GM18870 (cell line): ENCODE results near the gene SAFB2.

Source experiments
- ATAC-seq: cut with Tn5 transposase; IDR thresholded peaks from one replicate; pipeline ENCODE4 v1.9.1; 2021; ENCODE audit warnings: moderate library complexity; ENCODE audit not compliant: unreplicated experiment

The SAFB2 gene

DNA sequence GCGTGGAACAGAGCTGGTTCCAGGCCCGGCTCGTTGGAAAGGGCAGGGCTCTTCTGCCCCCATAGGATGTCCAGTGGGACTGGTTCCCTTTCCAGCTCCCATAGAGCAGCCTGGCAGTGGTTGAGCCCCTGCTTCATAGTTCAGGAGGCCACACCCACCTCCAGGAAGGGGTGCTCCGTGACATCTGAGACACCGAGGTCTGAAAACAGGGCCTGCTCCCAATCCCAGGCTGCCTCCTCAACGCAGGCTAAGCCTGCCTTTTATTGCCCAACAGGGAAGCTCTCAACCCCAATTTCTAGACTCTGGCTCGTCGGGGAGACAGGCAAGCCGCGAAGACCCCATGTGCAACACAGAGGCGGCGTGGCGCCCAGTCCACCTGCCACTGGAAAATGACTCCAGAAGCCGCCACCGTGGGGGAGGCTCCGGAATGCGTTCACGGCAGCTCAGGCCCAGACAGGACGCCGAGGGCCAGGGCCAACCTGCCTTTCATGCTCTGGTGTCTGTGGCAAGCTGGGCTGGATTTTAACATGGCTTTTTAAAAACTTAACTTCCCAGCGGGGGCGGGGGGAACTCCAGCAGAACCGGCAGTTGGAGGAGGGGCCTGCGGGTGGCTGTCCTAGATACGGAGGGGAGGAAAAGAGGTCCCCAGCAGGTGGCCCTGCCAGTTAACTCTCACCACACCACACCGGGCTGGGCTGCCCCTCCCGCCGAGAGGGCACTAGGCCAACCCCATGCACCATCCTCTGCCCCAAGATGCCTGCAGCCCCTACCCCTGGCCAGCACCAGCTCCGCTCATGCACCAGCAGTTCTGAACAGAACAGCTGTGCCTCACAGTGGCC is 36.9 kb downstream of the SAFB2 start:
- no peak for ATAC-seq

DNA sequence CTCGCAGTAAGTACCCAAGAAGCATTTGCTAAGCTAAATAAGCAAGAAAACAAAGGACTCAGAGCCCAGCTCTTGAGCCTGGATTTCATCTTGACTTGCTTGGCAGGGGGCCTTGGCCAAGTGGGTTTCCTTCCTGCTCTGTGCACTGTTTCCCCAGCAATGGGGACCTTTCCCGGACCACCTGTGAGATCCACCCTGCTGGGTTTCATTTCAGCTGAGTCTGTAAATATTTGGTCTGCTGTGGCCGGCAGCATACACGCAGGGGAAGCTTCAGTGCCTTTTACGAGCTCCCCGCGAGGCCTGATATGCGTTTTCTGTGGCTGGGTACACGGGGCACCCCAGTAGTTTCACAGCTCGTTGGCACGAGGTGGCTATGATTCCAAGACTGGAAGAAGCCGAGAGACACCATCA is 42.4 kb downstream of the SAFB2 start:
- no peak for ATAC-seq

DNA sequence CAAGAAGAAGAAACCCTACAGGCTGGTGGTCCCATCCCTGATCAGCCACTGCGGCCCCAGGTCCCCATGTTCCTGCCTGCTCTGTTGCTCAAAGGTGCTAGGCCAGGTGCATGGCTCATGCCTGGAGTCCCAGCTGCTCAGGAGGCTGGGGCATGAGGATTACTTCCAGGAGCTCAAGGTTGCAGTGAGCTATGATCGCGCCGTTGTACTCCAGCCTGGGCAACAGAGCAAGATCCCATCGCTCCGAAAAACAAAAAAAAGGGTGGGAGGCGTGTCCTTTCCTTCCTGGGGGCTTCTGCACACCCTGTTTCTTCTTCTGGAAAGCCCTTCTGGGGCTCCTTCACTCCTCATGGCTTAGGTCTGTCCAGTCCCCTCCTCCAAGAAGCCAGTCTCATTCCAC is 42.9 kb downstream of the SAFB2 start:
- no peak for ATAC-seq

DNA sequence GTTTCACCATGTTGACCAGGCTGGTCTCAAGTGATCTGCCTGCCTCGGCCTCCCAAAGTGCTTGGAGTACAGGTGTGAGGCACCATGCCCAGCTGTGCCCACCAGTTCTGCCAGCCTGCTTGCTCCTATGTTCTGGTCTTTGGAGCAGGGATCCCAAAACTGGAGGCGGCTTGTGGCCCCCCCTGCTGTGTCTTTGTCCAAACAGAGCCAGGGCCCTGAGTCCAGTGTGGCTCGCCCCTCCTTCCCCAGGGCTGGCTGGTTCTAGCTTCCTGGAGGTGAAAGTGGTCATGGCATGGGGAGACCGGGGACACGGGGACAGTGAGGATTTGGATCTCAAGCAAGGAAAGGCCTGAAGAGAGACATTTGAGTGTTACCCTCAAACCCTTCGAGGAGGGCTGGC is 43.3 kb downstream of the SAFB2 start:
- no peak for ATAC-seq

DNA sequence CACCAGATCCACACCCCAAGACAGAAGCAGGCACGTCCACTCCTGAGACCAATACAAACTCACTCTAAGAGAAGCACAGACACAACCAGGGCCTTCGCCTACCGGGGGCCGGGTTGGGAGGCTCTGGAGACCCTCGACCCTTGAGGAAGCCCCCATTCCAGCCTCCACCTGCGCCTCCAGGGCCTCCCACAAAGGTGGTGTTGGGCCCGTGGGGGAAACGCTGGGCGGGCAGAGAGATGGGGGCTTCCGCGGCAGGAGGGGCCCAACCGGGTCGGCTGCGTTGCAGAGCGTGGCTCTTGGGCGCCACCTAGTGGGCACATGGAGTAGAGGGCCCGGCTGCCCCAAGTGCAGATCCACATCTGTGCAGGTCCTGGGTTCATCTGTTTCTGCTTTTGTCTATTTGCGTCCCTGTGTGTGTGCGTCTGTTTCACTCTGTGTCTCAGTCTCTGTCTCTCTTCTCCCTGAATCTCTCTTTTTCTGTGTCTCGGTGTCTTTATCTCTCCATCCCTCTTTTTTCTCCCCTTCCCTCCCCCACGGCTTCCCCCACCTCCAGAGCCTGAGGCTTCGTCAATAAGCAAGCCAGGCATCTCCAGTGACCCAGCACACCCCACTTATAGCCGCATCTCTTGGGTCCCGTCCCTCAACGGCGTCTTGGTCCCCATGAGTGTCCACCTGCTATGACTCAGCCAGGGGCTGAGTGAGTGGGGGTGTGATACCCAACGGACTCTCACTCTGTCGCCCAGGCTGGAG is 44.3 kb downstream of the SAFB2 start:
- no peak for ATAC-seq

DNA sequence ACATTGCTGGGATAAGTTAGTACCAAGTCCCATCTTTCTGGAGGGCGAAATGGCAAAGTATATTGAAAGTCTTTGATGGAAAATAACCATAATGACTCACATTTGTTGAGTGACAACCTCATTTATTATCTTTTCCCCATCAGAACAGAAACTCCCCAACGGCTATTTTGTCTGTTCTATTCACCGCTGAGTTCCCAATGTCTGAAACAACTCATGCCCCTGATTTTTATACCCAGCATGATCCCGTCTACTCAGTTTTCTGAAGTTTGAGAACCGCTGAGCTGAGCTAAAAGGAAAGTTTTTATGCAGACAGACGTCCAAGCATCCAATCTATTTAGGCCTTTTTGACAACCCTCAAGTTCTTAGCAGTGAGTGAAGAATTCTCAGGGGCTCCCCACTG is 47.0 kb downstream of the SAFB2 start:
- no peak for ATAC-seq

DNA sequence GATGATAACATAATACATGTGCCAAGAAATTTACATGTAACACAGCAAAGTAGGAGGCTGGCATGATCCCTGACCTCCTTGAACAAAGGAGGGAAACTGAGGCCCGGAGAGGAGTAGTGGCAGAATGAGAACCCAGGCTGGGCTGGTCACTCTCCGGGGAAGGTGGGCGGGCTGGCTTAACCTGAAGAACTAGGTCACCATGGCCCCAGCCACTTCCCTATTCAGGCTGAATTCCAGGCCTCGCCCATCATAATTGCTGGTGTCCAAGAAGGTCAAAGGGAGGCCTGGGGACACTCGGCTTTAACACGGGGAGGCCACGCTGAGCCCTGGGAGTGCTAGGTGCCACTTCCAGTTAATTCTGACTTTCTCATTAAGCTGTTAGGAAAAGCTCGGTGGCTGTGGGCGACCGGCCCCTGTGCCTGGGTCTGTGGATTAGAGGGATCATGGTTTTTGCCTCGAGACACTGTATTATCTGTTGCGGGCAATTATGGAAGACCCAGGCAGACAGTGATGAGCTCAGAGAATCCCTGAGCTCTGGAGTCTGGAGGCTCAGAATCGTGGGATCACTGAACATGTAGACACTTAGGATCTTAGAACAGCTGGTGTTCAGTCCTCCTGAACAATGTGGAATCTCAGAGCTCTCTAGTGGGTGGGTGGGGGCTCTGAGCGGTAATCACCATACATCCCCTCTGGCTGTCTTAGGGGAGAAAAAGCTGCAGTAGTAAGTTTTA is 49.9 kb downstream of the SAFB2 start:
- no peak for ATAC-seq

DNA sequence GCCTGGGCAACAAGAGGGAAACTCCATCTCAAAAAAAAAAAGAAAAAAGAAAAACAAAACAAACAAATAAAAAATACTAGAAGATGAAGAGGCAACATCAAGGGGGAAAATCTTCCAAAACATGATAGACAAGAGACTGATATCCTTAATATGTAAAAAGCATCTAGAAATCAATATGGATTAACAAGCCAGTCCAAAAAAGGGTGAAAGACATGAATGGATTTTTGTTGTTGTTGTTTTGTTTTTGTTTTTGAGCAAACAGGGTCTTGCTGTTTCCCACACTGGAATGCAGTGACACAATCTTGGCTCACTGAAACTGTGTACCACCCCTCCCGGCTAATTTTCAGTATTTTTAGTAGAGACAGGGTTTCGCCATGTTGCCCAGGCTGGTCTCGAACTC is 50.8 kb downstream of the SAFB2 start:
- ATAC-seq = no peak

DNA sequence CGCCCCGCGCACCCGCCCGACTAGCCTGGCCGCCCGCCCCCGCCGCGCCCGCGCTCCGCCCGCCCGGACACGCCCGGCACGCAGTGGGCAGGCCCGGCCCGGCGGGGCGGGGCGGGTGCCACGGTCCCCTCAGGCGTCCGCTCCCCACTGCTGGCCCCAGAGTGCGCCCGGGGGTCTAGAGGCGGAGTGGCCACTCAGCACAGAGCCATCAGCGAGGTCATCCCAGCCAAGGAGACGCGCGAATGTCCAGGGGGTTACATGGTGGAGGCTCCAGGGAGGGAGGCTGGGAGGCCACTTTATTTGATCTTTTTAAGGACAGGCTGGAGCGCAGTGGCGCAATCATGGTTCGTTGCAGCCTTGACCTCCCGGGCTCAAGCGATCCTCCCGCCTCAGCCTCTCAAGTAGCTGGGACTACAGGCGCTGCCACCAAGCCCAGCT is 54.6 kb downstream of the SAFB2 start:
- ATAC-seq = no peak

DNA sequence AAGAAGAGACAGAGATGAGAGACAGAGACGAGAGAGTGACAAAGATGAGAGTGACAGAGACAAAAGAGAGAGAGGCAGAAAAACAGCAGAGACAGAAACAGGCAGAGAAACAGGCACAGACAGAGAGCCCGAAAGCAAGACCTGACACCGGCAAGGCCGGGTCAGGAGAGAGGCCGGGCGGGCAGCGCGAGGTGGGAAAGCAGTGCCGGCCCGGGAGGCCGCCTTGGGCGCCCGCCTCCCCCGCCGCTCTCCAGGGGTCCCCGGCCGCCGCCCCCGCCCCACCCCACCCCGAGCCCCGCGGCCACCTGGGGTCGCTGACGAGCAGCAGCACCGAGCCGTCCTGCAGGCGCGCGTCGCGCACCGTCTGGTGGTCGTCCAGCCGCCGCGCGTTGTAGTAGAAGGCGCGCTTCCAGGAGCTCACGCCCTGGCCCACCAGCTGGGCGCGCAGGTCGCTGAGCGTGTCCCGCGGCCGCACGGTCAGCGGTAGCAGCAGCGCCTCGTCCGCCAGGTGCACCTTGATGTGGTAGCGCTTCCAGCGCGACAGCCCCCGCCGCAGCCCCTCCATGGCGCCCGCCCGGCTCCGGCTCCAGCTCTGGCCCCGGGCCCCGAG is 55.1 kb downstream of the SAFB2 start, which contains the start of gene TINCR:
TINCR (minus strand) TSS at position 594 of the 610 bp plus-strand sequence.
- no peak for ATAC-seq

DNA sequence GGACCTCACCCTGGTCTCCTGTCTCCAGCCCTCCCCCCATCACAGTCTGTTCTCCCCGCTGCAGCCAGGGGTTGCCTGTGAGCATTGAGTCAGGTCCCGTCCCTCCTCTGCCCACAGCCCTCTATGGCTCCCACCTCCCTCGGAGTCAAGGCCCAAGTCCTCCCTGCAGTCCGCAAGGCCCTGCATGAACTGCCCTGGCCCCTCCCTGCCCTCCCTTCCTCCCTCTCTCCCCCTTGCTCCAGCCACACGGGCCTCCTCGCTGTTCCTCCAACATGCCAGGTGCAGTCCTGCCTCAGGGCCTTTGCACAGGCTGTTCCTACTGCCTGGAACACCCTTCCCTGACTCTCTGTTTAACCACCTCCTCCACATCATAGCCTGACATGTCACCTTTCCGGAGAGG is 57.6 kb downstream of the SAFB2 start:
- no peak for ATAC-seq

DNA sequence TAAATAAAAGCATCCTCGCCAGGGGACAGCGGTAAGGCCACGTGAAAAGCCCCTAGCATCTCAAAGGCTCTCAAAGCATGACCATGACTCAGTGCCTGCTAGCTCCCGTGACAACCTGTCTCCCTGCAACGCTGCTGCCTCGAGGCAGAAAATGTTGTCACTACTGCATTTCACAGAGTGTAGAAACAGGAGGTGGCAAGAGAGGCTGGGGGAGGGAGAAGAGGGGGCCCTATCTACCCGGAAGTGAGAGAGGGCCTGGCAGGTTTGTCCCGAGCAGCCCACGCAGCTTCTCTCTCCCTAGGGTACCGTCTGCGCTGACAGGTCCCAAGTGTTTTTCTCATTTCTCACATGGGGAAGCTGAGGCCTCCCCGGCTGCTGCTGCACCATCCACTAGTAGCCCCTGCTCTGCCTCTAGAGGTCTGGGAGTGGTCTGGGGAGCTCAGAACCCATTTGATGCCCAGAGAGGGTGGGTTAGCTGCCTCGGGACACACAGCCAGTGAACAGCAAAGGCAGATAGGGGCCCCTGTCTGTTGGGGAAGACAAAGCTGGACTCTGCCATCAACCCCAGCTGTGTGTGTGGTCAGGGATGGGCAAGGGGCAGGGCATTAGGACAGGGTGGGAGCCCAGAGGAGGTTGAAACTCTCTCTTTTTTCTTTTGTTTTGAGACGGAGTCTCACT is 58.5 kb downstream of the SAFB2 start:
- ATAC-seq = no peak

DNA sequence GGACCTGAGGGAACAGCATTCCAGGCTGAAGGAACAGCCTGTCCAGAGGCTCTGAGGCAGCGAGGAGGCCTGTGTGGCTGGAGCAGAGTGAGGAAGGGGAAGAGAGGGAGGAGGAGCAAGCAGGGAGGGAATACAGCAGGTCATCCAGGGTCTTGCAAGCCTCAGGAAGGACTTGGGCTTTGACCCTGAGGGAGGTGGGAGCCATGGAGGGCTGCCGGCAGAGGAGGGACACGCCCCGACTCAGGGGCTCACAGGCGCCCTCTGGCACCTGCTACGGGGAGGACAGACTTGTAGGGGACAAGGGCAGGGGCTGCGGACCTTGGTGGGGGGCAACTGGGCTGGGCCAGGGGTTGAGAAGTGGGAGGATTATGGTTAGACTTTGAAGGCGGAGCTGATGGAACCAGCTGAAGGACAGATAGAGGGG is 59.6 kb downstream of the SAFB2 start:
- no peak for ATAC-seq

DNA sequence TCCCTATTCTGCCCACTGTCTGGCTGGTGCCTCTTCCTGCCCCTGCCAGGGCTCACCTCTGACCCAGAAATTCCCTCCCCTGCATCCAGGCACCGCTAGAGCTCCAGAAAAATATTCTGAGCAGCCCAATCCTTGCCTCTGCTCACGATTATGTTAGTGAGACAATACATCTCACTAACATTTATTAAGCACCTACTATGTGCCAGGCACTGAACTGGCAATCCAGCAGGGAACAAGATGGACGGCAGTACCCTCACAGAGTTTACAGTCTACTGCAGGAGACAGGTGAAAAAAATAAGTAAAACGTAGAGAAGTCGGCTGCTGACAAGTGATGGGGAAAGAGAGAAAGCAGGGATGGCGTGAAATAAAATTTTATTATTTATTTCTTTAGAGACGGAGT is 60.3 kb downstream of the SAFB2 start:
- no peak for ATAC-seq

DNA sequence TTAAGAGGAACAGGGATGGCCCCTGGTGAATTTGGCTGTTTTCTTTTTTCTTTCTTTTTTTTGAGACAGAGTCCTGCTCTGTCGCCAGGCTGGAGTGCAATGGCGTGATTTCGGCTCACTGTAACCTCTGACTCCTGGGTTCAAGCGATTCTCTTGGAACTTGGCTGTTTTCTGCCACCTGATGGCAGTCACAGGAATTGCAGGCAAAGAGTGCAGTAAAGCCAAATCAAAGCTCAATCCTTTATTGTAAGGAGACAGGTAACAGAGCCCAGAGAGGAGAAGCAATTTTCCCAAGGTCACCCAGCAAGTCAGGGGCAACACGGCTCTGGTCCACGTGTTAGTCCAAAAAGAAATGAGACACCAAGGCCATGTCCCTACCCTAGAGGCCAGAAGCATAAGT is 61.0 kb downstream of the SAFB2 start:
- no peak for ATAC-seq

DNA sequence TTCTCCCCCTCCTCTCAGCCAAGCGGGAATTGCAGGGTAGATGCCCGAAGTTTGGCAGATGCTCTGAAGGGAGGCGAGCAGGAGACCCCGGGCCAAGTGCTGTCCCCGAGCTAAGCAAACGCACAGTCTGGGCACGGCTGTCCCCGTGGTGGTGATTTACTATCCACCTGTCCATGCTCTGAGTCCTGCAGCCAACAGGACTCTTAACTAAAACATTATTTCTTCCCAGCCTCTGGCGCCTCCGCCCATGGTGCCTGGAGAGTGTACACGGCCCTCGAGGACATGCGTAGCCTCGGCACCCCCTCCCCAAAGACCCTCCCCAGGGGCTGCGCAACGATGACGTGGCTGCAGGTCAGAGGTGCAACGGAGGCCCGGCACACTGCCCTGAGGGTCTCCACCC is 62.4 kb downstream of the SAFB2 start:
- ATAC-seq = no peak

DNA sequence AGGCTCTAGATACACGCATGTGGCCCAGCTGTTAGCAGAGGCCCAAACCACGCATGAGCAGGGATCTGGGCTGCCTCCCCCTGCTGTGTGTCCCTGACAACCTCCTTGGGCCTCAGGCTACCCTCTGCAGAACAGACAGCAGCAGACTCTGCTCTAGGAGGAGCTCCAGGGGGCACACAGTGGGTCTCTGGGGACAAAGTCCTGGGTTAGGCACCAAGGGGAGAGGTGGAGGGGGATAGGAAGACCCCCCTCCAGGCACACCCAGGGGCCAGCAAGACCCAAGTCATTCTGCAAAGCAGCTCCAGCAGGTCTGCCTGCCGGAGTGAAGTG is 62.8 kb downstream of the SAFB2 start:
- no peak for ATAC-seq

DNA sequence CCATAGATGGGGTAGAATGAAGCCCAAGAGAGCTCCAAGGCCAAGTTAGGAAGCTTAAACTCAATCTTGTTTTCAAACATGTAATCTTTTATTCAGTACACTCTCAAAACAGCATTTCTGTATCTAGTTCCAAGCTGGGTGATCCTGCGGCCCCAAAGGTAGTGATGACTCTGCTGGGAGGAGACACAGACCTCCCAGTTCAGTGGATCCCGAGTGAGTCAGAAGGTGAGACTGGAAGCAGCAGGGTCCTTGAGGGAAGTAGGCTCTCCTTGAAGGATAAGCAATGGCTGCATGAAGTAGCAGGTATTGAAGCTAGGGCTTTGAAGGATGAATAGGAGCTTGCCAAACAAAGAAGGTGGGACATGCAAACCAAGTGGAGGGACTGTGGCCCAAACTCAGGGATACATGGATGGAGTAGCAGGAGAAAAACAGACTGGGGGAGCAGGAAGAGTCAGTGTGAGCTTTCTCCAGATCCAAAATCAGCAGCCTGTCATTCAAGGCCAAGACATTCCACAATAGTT is 64.4 kb downstream of the SAFB2 start:
- no peak for ATAC-seq

DNA sequence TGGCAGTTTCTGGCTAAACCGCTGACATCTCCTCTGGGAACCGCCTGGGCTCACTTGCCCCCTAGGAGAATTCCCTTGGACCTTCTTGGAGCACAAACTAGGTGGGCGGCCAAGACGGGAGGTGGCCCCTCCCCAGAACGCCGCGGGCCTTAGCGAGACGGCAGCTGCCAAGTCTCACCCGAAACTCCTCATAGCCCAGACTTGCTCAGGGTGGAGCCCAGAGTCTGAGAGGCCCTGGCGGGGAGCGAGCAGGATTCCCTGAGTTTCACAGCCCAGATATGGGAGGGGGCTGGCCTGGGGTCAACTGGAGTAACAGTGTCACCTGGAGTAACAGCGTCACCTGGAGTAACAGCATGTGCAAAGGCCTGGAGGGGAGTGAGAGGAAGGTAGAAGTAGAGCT is 64.9 kb downstream of the SAFB2 start:
- no peak for ATAC-seq

DNA sequence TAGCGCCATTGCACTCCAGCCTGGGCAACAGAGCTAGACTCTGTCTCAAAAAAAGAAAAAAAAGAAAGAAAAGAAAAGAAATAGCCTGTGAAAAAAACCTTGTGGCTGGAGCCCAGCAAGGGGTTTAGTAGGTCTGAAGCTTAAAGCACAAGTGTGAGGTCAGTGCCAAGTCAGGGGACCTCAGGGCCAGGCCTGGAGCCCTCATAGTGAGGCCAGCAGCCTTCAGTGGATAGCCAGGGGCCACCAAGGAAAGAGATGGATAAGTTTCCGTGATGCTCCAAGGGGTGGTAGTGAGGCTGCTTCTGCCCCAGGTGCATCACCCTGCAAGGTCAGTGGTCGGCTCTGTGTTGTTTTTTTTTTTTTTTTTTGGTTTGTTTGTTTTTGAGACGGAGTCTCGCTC is 67.7 kb downstream of the SAFB2 start:
- no peak for ATAC-seq

DNA sequence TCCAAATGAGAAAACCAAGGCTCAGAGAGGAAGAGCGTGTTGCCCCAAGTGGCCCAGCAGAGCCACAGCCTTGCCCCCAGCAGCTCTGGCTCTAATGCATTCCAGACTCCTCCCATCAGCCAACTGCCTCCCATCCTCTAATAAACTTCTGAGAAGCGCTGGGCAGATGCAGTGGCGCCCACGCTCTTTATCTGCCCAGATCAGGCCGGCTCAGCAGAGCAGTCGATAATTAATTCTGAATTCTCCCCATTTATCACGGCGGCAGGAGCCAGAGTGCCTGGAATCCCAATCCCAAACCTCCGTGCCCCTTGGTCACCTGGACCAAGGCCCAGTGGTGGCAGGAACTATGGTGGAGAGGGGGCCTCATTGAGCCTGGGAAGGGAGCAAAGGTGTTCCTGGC is 68.7 kb downstream of the SAFB2 start:
- no peak for ATAC-seq
